M059J (cell line): ENCODE measurements around the gene RTF1. TPM values are rescaled to one million over a fixed set of nuclear protein-coding genes. Genes with fewer than 3 reads are reported as not detected.
"Not testable (repeated sequence)": the region's sequence is repeated elsewhere in the genome, so short reads cannot be mapped to it uniquely, and the experiment has no call there.

Experiments used
- DNase-seq: peaks from one replicate; pipeline ENCODE4 v3.0.0-alpha.2; 2012; ENCODE audit warnings: low read depth
- total RNA-seq: library from RNA; depleted of rRNA; stranded (reverse); fragments of >200 nt; shearing (Covaris generic); gene quantifications from 2 replicates; pipeline ENCODE4 v1.2.3, GENCODE V29; 2014

The RTF1 gene
- total RNA-seq, 1 experiment from 2014 or later, result 40.8 TPM

- DNase-seq, result no peak
Measured at GRCh38 chr15:41437448-41437847, 20.6 kb downstream of the RTF1 start.

GRCh38 chr15:41438206-41438605 lies 21.3 kb downstream of the RTF1 start:
- no peak for DNase-seq

GRCh38 chr15:41438745-41439144 lies 21.9 kb downstream of the RTF1 start:
- DNase-seq, result not testable (repeated sequence)

- no peak for DNase-seq
Measured at GRCh38 chr15:41443275-41443674, 26.4 kb downstream of the RTF1 start.

- no peak for DNase-seq
Measured at GRCh38 chr15:41445399-41445798, 28.5 kb downstream of the RTF1 start.

- peak; percentile 20 for DNase-seq
Measured at GRCh38 chr15:41462084-41462795, 45.3 kb downstream of the RTF1 start.

- DNase-seq, result no peak
Measured at GRCh38 chr15:41464889-41465580, 48.1 kb downstream of the RTF1 start.

- peak; percentile 48 for DNase-seq
Measured at GRCh38 chr15:41465822-41466421, 49.0 kb downstream of the RTF1 start.

GRCh38 chr15:41466711-41467110 lies 49.8 kb downstream of the RTF1 start:
- no peak for DNase-seq

GRCh38 chr15:41469644-41470043 lies 52.7 kb downstream of the RTF1 start:
- not testable (repeated sequence) for DNase-seq

GRCh38 chr15:41473418-41473817 lies 56.5 kb downstream of the RTF1 start:
- no peak for DNase-seq

- DNase-seq, result no peak
Measured at GRCh38 chr15:41474436-41474835, 57.5 kb downstream of the RTF1 start.

GRCh38 chr15:41474941-41475340 lies 58.0 kb downstream of the RTF1 start:
- no peak for DNase-seq

- DNase-seq, result no peak
Measured at GRCh38 chr15:41476416-41477048, 59.6 kb downstream of the RTF1 start.

- no peak for DNase-seq
Measured at GRCh38 chr15:41480396-41481140, 63.7 kb downstream of the RTF1 start.

- no peak for DNase-seq
Measured at GRCh38 chr15:41482110-41482877, 65.4 kb downstream of the RTF1 start.

- DNase-seq, result no peak
Measured at GRCh38 chr15:41483115-41483514, 66.2 kb downstream of the RTF1 start.

- DNase-seq, result no peak
Measured at GRCh38 chr15:41483519-41483918, 66.6 kb downstream of the RTF1 start.

- DNase-seq, result no peak
Measured at GRCh38 chr15:41484937-41485625, 68.2 kb downstream of the RTF1 start.

GRCh38 chr15:41486286-41486685 lies 69.4 kb downstream of the RTF1 start:
- no peak for DNase-seq
